ENCODE measurements around the gene PIEZO2. TPM values are rescaled to one million over a fixed set of nuclear protein-coding genes. Genes with fewer than 3 reads are reported as not detected.

The PIEZO2 gene
- total RNA-seq, 1 donor from 2014 or later, result 50.1 TPM

DNA sequence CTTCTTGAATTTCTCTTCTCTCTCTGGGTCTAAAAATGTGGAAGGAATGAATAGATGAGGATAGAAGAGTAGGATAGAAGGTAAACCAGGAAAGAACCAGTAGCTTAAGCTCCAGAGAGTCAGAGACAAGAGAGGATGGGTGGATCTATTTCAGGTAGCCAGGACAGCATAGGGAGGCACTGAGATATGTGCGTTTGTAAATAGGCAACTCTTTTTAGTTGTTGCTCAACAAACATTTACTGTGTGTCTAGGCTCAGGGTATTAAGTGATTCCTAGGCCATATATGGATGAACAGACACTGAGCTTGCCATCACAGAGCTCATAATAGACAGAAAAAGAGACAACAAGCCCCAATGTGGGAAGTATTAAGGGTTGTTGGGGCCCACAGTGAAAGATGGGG is 463.1 kb downstream of the PIEZO2 start:
- Mint-ChIP-seq H3K4me1 (ENCODE audit: low read depth, unreplicated experiment) (peaks cover 6% of the 10 kb centered on the region), H3K36me3 (ENCODE audit: unreplicated experiment) (peaks cover 36% of the 10 kb centered on the region), H3K4me3 (ENCODE audit: unreplicated experiment) (no peak overlapping the region), H3K27me3 (ENCODE audit: unreplicated experiment) (no peaks in the 10 kb centered on the region), H3K9me3 (ENCODE audit: unreplicated experiment) (peaks cover 4% of the 10 kb centered on the region), H3K27ac (ENCODE audit: unreplicated experiment) (no peak overlapping the region)
- no peak for TF ChIP-seq CTCF (IDR thresholded peaks at IDR 0.05; ENCODE audit: partially characterized antibody, unreplicated experiment)
- DNase-seq, result no peak

DNA sequence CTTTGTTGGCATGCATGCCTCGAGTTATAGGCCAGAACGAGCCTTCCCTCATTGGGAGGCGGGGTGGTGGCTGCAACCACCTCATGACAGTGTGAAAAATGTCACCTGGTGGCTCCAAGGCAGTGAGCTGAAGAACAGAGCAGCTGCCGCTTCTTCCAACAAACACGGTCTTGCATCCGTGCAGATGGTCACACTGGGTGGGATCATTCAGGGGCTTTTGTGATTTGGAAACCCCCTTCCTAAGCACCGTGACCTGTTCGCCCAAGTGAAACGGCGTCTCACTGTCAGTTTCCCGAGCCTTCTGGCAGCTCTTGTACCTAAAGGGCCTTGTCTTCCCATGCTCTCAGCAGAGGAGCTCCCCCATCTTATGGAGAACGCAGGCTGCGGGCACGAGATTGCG is 463.9 kb downstream of the PIEZO2 start:
- no peak for DNase-seq
- H3K4me1 Mint-ChIP-seq (ENCODE audit: low read depth, unreplicated experiment), result peaks cover 6% of the 10 kb centered on the region
- no peak for TF ChIP-seq CTCF (IDR thresholded peaks at IDR 0.05; ENCODE audit: partially characterized antibody, unreplicated experiment)

GRCh38 chr18:10682368-10682714 is 467.0 kb downstream of the PIEZO2 start:
- peaks cover 27% of the 10 kb centered on the region for H3K36me3 Mint-ChIP-seq (ENCODE audit: unreplicated experiment)
- no peak overlapping the region for H3K4me3 Mint-ChIP-seq (ENCODE audit: unreplicated experiment)
- H3K4me1 Mint-ChIP-seq (ENCODE audit: low read depth, unreplicated experiment), result peaks cover 6% of the 10 kb centered on the region
- H3K27ac Mint-ChIP-seq (ENCODE audit: unreplicated experiment), result no peak overlapping the region
- DNase-seq, result no peak
- peaks cover 4% of the 10 kb centered on the region for H3K9me3 Mint-ChIP-seq (ENCODE audit: unreplicated experiment)
- H3K27me3 Mint-ChIP-seq (ENCODE audit: unreplicated experiment), result no peaks in the 10 kb centered on the region
- TF ChIP-seq CTCF (IDR thresholded peaks at IDR 0.05; ENCODE audit: partially characterized antibody, unreplicated experiment), result no peak

More for the DNA sequence above, 463.9 kb downstream of the PIEZO2 start:
- no peak overlapping the region for H3K4me3 Mint-ChIP-seq (ENCODE audit: unreplicated experiment)
- H3K9me3 Mint-ChIP-seq (ENCODE audit: unreplicated experiment), result peaks cover 4% of the 10 kb centered on the region
- H3K27ac Mint-ChIP-seq (ENCODE audit: unreplicated experiment), result no peak overlapping the region
- no peaks in the 10 kb centered on the region for H3K27me3 Mint-ChIP-seq (ENCODE audit: unreplicated experiment)
- peaks cover 36% of the 10 kb centered on the region for H3K36me3 Mint-ChIP-seq (ENCODE audit: unreplicated experiment)

- H3K27ac Mint-ChIP-seq (ENCODE audit: unreplicated experiment), result no peak overlapping the region
- no peak for DNase-seq
- H3K9me3 Mint-ChIP-seq (ENCODE audit: unreplicated experiment), result peaks cover 5% of the 10 kb centered on the region
- H3K27me3 Mint-ChIP-seq (ENCODE audit: unreplicated experiment), result no peaks in the 10 kb centered on the region
- H3K36me3 Mint-ChIP-seq (ENCODE audit: unreplicated experiment), result peaks cover 22% of the 10 kb centered on the region
- peaks cover 6% of the 10 kb centered on the region for H3K4me1 Mint-ChIP-seq (ENCODE audit: low read depth, unreplicated experiment)
- no peak for TF ChIP-seq CTCF (IDR thresholded peaks at IDR 0.05; ENCODE audit: partially characterized antibody, unreplicated experiment)
- H3K4me3 Mint-ChIP-seq (ENCODE audit: unreplicated experiment), result no peak overlapping the region
Observed at GRCh38 chr18:10681581-10682367, 467.6 kb downstream of the PIEZO2 start.

GRCh38 chr18:10680271-10680596 is 469.1 kb downstream of the PIEZO2 start:
- Mint-ChIP-seq H3K36me3 (ENCODE audit: unreplicated experiment) (peaks cover 13% of the 10 kb centered on the region), H3K4me1 (ENCODE audit: low read depth, unreplicated experiment) (peaks cover 2% of the 10 kb centered on the region), H3K4me3 (ENCODE audit: unreplicated experiment) (no peak overlapping the region), H3K27ac (ENCODE audit: unreplicated experiment) (no peak overlapping the region), H3K27me3 (ENCODE audit: unreplicated experiment) (no peaks in the 10 kb centered on the region), H3K9me3 (ENCODE audit: unreplicated experiment) (peaks cover 5% of the 10 kb centered on the region)
- TF ChIP-seq CTCF (IDR thresholded peaks at IDR 0.05; ENCODE audit: partially characterized antibody, unreplicated experiment), result no peak
- no peak for DNase-seq

All from glutamatergic neuron (in vitro differentiated cells).